Adrenal gland (tissue), 5 donors: ENCODE results near the gene TBC1D2B.

Experiments
- CTCF ChIP-seq, 6 experiments: fragments of 450-650 bp in 4 of 6; fragments of 200-600 bp in 2 of 6; sonication (generic) in 1 of 6; IDR thresholded peaks; 1 replicate in 5 of 6; 2 replicates in 1 of 6; pipeline versions ENCODE4 v1.5.1 to v1.8.0; 2016 to 2021; ENCODE audit warnings: antibody characterized with exemption in 6 of 6, mild to moderate bottlenecking in 2 of 6, moderate library complexity in 1 of 6
- POLR2A ChIP-seq, 2 donors: fragments of 450-650 bp; IDR thresholded peaks; one replicate each; pipeline ENCODE4 v1.6.1; 2017; ENCODE audit warnings: antibody characterized with exemption in 2 of 2, mild to moderate bottlenecking in 2 of 2, moderate library complexity in 1 of 2
- donor health status: DM: no; HTN: no; CAD: no.

- TF ChIP-seq CTCF (IDR thresholded peaks at IDR 0.05) (no peak), POLR2A (IDR thresholded peaks at IDR 0.05) (no peak)
These were observed 60.7 kb downstream of the TBC1D2B start for GRCh38 chr15:78016860-78017259.
